Mesendoderm (in vitro differentiated cells): ENCODE measurements around the gene ATAD1.
A peak's percentile ranks its signal among the peaks of the same experiment; 100 is the strongest.
"Not testable (repeated sequence)": the region's sequence is repeated elsewhere in the genome, so short reads cannot be mapped to it uniquely, and the experiment has no call there.

ENCODE experiments used
- DNase-seq: peaks from one replicate; pipeline ENCODE4 v3.0.0; 2013
- H2AK5ac ChIP-seq: 2 replicates; pipeline ENCODE4 v1.6.1; 2013; ENCODE audit warnings: low read length, inconsistent platforms
- H2BK120ac ChIP-seq: 2 replicates; pipeline ENCODE4 v1.6.1; 2013; ENCODE audit warnings: low read depth, mild to moderate bottlenecking, low read length, moderate library complexity, mixed read lengths
- H2BK15ac ChIP-seq: replicated peaks from 2 replicates; pipeline ENCODE4 v1.6.1; 2013; ENCODE audit warnings: low read depth, mild to moderate bottlenecking, moderate library complexity
- H2BK5ac ChIP-seq: 2 replicates; pipeline ENCODE4 v1.6.1; 2013; ENCODE audit warnings: low read length, inconsistent platforms
- H3K18ac ChIP-seq: 2 replicates; pipeline ENCODE4 v1.6.1; 2013; ENCODE audit warnings: mild to moderate bottlenecking, low read length, mixed read lengths
- H3K23ac ChIP-seq: one replicate; pipeline ENCODE4 v1.6.1; 2013; ENCODE audit warnings: low read length
- H3K27ac ChIP-seq: 2 replicates; pipeline ENCODE4 v1.5.1; 2013; ENCODE audit warnings: low read depth, mild to moderate bottlenecking, inconsistent platforms, low read length, moderate library complexity
- H3K27me3 ChIP-seq: 2 replicates; pipeline ENCODE4 v1.6.1; 2013; ENCODE audit warnings: low read length, control low read depth, mild to moderate bottlenecking, inconsistent platforms; ENCODE audit not compliant: insufficient read depth, poor library complexity
- H3K36me3 ChIP-seq: 2 replicates; pipeline ENCODE4 v1.6.1; 2013; ENCODE audit warnings: low read length, inconsistent platforms; ENCODE audit not compliant: control insufficient read depth, insufficient read depth
- H3K4ac ChIP-seq: one replicate; pipeline ENCODE4 v1.6.1; 2013; ENCODE audit warnings: low read depth, mild to moderate bottlenecking, low read length, moderate library complexity
- H3K4me1 ChIP-seq: 2 replicates; pipeline ENCODE4 v1.6.1; 2013; ENCODE audit warnings: low read depth, low read length, inconsistent platforms; ENCODE audit not compliant: control insufficient read depth
- H3K4me2 ChIP-seq: 2 replicates; pipeline ENCODE4 v1.6.1; 2013; ENCODE audit warnings: low read length
- H3K4me3 ChIP-seq: 2 replicates; pipeline ENCODE4 v1.5.1; 2013; ENCODE audit warnings: mild to moderate bottlenecking, low read length
- H3K56ac ChIP-seq: one replicate; pipeline ENCODE4 v1.6.1; 2013; ENCODE audit warnings: low read length
- H3K79me1 ChIP-seq: 2 replicates; pipeline ENCODE4 v1.6.1; 2013; ENCODE audit warnings: low read length, inconsistent platforms
- H3K79me2 ChIP-seq: 2 replicates; pipeline ENCODE4 v1.6.1; 2013; ENCODE audit warnings: mild to moderate bottlenecking, low read length; ENCODE audit not compliant: control insufficient read depth, insufficient read depth
- H3K9ac ChIP-seq: 2 replicates; pipeline ENCODE4 v1.6.1; 2013; ENCODE audit warnings: low read length, inconsistent platforms
- H4K5ac ChIP-seq: one replicate; pipeline ENCODE4 v1.6.1; 2013; ENCODE audit warnings: low read length
- H4K8ac ChIP-seq: one replicate; pipeline ENCODE4 v1.6.1; 2013; ENCODE audit warnings: low read depth, mild to moderate bottlenecking, control low read depth, low read length, moderate library complexity
- WGBS: extraction: QIAGEN DNeasy Blood & Tissue Kit; methylation state at CpG from one replicate; pipeline ENCODE4 v1.1.7; 2013; ENCODE audit warnings: low lambda C conversion rate, missing lambda C conversion rate; ENCODE audit not compliant: insufficient coverage; ENCODE audit errors: extremely low coverage; 5-methylcytosine and 5-hydroxymethylcytosine counted together

ATAD1 gene

DNA sequence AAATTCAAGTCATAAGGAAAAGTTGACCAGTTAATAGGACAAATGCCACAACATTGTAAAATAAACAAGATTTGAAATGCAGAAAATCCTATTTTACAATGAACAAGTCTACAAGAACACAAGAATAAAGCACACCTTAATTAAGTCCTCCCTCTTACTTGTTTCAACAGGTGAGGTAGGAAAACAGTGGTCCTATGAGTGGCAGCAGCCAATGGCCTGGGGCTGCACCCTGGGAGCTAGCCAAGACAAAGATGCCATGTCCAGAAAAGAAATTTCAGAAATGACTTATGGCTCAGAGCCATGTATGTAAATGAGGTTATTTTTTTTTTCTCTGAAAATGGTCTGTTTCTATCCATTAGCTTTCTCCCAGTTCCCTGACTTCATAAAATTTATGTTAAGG is 31.0 kb upstream of the ATAD1 start:
- H3K4me1 ChIP-seq: no peaks in the 10 kb centered on the region

DNA sequence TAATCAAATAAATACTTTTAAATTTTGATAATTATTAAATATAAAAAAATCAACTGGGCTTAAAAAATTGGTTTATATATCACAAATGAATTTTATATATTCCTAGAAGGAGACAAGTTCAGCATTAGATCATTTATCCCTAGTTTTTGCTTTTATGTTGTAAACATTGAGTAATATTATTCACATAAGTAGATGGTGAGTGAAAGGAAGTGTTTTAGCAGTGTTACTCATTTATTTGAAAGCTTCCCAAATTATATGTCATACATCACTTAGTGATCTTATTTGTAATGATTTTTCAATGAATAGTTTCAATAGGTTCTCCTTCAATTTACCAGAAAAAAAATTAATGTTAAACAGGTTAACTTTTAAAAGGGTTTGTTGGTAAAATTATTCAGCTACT is 29.5 kb upstream of the ATAD1 start:
- Histone ChIP-seq H3K4me1 (no peaks in the 10 kb centered on the region), H3K79me2 (no peaks in the 10 kb centered on the region), H3K79me1 (no peaks in the 10 kb centered on the region), H2BK5ac (no peak overlapping the region), H3K4me3 (no peak overlapping the region), H2BK120ac (no peak overlapping the region), H3K27me3 (no peaks in the 10 kb centered on the region), H3K18ac (no peak overlapping the region), H4K8ac (no peak overlapping the region), H2BK15ac (no peak overlapping the region), H4K5ac (no peak overlapping the region), H3K56ac (no peak overlapping the region), H3K36me3 (no peaks in the 10 kb centered on the region), H3K23ac (no peak overlapping the region), H2AK5ac (no peak overlapping the region), H3K9ac (no peak overlapping the region), H3K27ac (no peak overlapping the region), H3K4ac (no peak overlapping the region), H3K4me2 (no peak overlapping the region)
- no peak for DNase-seq

More for the DNA sequence above, 31.0 kb upstream of the ATAD1 start:
- no peak overlapping the region for H2BK120ac ChIP-seq
- no peak for DNase-seq
- no peak overlapping the region for H3K4me3 ChIP-seq
- no peak overlapping the region for H3K18ac ChIP-seq
- no peak overlapping the region for H4K8ac ChIP-seq
- H3K27ac ChIP-seq: no peak overlapping the region
- H2BK5ac ChIP-seq: no peak overlapping the region
- H3K56ac ChIP-seq: no peak overlapping the region
- H3K9ac ChIP-seq: no peak overlapping the region
- no peaks in the 10 kb centered on the region for H3K79me1 ChIP-seq
- no peak overlapping the region for H3K4ac ChIP-seq
- H3K79me2 ChIP-seq: no peaks in the 10 kb centered on the region
- no peak overlapping the region for H2AK5ac ChIP-seq
- no peak overlapping the region for H3K23ac ChIP-seq
- no peaks in the 10 kb centered on the region for H3K36me3 ChIP-seq
- no peak overlapping the region for H3K4me2 ChIP-seq
- H4K5ac ChIP-seq: no peak overlapping the region
- H3K27me3 ChIP-seq: no peaks in the 10 kb centered on the region
- no peak overlapping the region for H2BK15ac ChIP-seq

DNA sequence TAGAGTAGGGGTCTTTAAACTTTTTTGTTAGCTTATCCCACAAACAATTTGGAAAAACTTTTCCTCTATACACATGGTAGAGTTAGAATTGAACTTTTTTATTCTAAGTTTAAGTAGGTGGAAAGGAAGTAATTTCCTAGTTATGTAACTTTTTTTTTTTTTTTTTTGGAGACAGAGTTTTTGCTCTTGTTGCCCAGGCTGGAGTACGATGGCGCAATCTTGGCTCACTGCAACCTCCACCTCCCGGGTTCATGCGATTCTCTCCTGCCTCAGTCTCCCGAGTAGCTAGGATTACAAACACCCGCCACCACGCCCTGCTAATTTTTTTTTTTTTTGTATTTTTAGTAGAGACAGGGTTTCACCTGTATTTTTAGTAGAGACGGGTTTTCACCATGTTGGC is 28.7 kb upstream of the ATAD1 start:
- not testable (repeated sequence) for H3K27ac ChIP-seq, H4K5ac ChIP-seq, H3K9ac ChIP-seq, H3K79me2 ChIP-seq, H4K8ac ChIP-seq, H2BK120ac ChIP-seq, H3K27me3 ChIP-seq, H3K4me1 ChIP-seq, H2BK5ac ChIP-seq, H3K23ac ChIP-seq, H3K4me3 ChIP-seq, H2BK15ac ChIP-seq, H3K18ac ChIP-seq, H3K4ac ChIP-seq, H3K4me2 ChIP-seq, H3K79me1 ChIP-seq, H2AK5ac ChIP-seq, H3K56ac ChIP-seq, DNase-seq, H3K36me3 ChIP-seq
- no CpG with 5 or more reads among the region's 8 CpGs for WGBS

DNA sequence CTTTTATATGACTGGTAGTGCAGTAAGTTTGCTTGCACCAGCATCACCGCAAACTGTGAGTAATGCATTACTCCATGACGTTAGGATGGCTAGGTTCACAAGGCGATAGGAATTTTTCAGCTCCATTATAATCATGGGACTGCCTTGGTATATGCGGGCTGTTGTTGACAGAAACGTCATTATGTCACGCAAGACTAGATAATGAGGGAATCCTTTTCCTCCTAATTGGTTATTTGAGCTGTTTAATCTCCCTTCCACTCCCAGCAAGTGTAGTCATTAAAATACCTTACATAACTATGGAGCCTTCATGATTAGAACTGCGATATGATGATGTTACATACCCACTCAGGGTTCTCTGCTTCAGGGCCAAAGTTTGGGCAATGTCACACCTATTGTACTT is 28.0 kb upstream of the ATAD1 start:
- peak; percentile 63 for DNase-seq

DNA sequence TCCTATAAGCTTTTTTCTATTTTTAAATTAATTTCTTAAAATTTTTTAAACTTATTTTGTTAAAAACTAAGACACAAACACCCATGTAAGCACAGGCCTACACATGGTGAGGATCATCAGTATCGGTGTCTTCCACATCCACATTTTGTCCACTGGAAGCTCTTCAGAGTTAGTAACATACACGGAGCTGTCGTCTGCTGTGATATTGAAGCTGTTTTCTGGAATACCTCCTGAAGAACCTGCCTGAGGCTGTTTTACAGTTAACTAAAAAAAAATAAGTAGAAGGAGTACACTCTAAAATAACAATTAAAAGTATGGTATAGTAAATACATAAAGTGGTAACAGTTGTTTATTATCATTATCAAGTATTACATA is 27.6 kb upstream of the ATAD1 start:
- H3K4ac ChIP-seq: no peak overlapping the region
- no CpG with 5 or more reads among the region's 3 CpGs for WGBS
- no peak overlapping the region for H3K4me2 ChIP-seq
- H2BK5ac ChIP-seq: no peak overlapping the region
- no peaks in the 10 kb centered on the region for H3K36me3 ChIP-seq
- no peak overlapping the region for H3K18ac ChIP-seq
- no peaks in the 10 kb centered on the region for H3K79me1 ChIP-seq
- no peak overlapping the region for H3K9ac ChIP-seq
- no peak overlapping the region for H4K5ac ChIP-seq
- no peaks in the 10 kb centered on the region for H3K79me2 ChIP-seq
- H3K27me3 ChIP-seq: no peaks in the 10 kb centered on the region
- H3K56ac ChIP-seq: no peak overlapping the region
- DNase-seq: no peak
- no peak overlapping the region for H3K4me3 ChIP-seq
- no peak overlapping the region for H3K23ac ChIP-seq
- no peak overlapping the region for H2AK5ac ChIP-seq
- H3K4me1 ChIP-seq: no peaks in the 10 kb centered on the region
- H2BK120ac ChIP-seq: no peak overlapping the region
- no peak overlapping the region for H3K27ac ChIP-seq
- H4K8ac ChIP-seq: no peak overlapping the region
- no peak overlapping the region for H2BK15ac ChIP-seq

More for the DNA sequence above, 28.0 kb upstream of the ATAD1 start:
- Histone ChIP-seq H2BK5ac (no peak overlapping the region), H3K4me2 (no peak overlapping the region), H3K18ac (no peak overlapping the region), H3K36me3 (no peaks in the 10 kb centered on the region), H3K23ac (no peak overlapping the region), H2BK15ac (no peak overlapping the region), H3K9ac (no peak overlapping the region), H3K4me3 (no peak overlapping the region), H3K56ac (no peak overlapping the region), H3K27me3 (no peaks in the 10 kb centered on the region), H3K4me1 (no peaks in the 10 kb centered on the region), H3K79me1 (no peaks in the 10 kb centered on the region), H3K4ac (no peak overlapping the region), H2BK120ac (no peak overlapping the region), H3K27ac (no peak overlapping the region), H2AK5ac (no peak overlapping the region), H4K8ac (no peak overlapping the region), H3K79me2 (no peaks in the 10 kb centered on the region), H4K5ac (no peak overlapping the region)
- no CpG with 5 or more reads among the region's 7 CpGs for WGBS

DNA sequence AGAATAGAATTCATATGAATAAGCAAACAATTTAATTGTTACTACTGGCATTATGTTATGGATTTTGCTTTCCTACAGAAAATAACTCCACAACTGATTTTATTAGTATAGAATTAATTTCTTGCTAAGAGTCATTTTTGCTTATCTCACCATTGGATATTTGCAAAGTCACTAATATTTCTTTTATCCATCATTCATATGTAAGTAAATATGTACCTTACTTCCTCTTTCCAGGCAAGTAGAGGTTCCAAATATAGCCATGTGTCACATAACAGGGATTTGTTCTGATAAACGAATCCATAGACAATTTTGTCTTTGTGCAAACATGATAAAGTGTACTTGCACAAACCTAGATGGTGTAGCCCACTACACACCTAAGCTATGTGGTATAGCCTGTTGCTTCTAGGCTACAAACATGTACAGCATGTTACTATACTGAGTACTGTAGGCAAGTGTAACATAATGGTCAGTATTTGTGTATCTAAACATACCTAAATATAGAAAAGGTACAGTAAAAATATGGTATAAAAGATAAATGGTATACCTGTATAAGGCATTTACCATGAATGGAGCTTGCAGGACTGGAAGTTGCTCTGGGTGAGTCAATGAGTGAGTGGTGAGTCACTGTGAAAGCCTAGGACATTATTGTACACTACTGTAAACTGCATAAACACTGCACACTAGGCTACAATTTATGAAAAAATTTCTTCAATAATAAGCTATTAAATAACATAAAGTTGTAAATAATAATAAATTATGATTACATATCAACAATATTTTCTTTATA is 27.0 kb upstream of the ATAD1 start:
- H3K27ac ChIP-seq: no peak overlapping the region
- H4K5ac ChIP-seq: no peak overlapping the region
- H3K79me1 ChIP-seq: no peaks in the 10 kb centered on the region
- H2BK5ac ChIP-seq: no peak overlapping the region
- WGBS: no CpG with 5 or more reads among the region's 1 CpG
- H3K4ac ChIP-seq: no peak overlapping the region
- no peaks in the 10 kb centered on the region for H3K79me2 ChIP-seq
- H3K4me2 ChIP-seq: no peak overlapping the region
- H3K36me3 ChIP-seq: no peaks in the 10 kb centered on the region
- no peak overlapping the region for H2BK15ac ChIP-seq
- H4K8ac ChIP-seq: no peak overlapping the region
- H3K27me3 ChIP-seq: no peaks in the 10 kb centered on the region
- no peak overlapping the region for H3K18ac ChIP-seq
- H3K4me3 ChIP-seq: no peak overlapping the region
- H2BK120ac ChIP-seq: no peak overlapping the region
- H3K56ac ChIP-seq: no peak overlapping the region
- no peaks in the 10 kb centered on the region for H3K4me1 ChIP-seq
- no peak overlapping the region for H2AK5ac ChIP-seq
- H3K9ac ChIP-seq: no peak overlapping the region
- no peak for DNase-seq
- no peak overlapping the region for H3K23ac ChIP-seq
